Prostate gland (tissue), 2 donors: ENCODE data around the gene BLOC1S1.

Experiments
- POLR2A ChIP-seq: fragments of 450-650 bp; IDR thresholded peaks from one replicate; pipeline ENCODE4 v1.6.1; 2016; ENCODE audit warnings: antibody characterized with exemption, mild to moderate bottlenecking
- POLR2AphosphoS5 ChIP-seq: sonication (generic); formaldehyde crosslinking; IDR thresholded peaks from one replicate; pipeline ENCODE4 v1.6.1; 2017; ENCODE audit warnings: antibody characterized with exemption
- TF ChIP-seq, protein P1 (sequence below), 4 experiments: fragments of 200-600 bp in 2 of 4; fragments of 450-650 bp in 2 of 4; sonication (generic) in 2 of 4; IDR thresholded peaks; 1 replicate in 3 of 4; 2 replicates in 1 of 4; pipeline ENCODE4 v1.5.1; 2016 to 2019; ENCODE audit warnings: antibody characterized with exemption in 4 of 4, mild to moderate bottlenecking in 2 of 4, moderate library complexity in 2 of 4

DNA sequence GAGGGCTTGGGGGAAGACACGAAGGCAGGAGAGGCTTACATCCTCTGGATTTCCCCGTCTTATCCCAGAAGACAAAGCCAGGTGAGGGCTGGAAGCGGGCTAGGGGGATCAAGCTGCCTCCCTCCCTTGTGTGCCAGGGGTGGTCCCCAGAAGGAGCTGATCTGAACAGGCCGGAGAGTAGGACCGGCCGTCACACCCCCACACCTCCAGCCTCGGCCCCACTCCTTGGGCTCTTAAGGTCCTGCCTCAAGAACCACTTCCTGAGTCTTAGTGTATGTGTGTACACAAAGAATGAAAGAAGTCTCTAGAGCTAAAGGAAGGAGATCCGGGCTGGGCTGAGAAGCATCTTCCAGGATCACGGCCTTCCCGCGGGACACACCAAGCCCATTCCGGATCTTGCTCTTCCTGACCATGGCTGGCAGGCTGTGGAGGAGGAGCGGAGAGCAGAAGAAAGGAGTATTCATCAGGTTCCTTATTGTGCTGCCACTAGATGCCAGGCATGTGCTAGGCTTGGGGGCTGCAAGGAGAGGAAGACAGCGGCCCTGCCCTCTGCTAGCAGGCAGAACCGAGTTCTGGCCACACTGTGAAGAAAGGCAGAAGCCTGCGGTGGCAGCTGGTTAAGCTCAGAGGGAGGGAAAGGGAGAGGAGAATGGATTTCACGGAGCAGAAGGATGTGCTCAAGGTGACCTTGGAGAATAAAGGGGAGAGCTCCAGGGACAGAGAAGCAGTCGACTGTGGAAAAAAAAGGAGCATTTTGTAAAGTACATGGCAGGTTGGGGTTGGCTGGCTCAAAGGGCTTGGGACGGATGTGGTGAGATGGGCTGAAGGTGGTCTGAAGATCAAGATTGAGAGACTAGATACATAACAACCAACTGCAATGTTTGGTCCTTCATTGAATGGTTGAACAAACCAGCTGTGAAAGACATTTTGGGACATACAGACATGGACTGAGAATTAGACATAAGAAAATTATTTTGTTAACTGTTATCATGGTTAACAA, 14.3 kb downstream of the BLOC1S1 start:
- TF ChIP-seq, protein P1, sequence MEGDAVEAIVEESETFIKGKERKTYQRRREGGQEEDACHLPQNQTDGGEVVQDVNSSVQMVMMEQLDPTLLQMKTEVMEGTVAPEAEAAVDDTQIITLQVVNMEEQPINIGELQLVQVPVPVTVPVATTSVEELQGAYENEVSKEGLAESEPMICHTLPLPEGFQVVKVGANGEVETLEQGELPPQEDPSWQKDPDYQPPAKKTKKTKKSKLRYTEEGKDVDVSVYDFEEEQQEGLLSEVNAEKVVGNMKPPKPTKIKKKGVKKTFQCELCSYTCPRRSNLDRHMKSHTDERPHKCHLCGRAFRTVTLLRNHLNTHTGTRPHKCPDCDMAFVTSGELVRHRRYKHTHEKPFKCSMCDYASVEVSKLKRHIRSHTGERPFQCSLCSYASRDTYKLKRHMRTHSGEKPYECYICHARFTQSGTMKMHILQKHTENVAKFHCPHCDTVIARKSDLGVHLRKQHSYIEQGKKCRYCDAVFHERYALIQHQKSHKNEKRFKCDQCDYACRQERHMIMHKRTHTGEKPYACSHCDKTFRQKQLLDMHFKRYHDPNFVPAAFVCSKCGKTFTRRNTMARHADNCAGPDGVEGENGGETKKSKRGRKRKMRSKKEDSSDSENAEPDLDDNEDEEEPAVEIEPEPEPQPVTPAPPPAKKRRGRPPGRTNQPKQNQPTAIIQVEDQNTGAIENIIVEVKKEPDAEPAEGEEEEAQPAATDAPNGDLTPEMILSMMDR (IDR thresholded peaks at IDR 0.05) = peak in 1 of 4 experiments; percentile 14
- TF ChIP-seq POLR2A = no peak
- no peak for TF ChIP-seq POLR2AphosphoS5
